Activated naive CD8-positive, alpha-beta T cell (primary cell): Measurements from ENCODE around the gene DHX38.

Source experiments
- H3K27ac Mint-ChIP-seq: one replicate; pipeline ENCODE4 v1.8.0; 2021; ENCODE audit warnings: mixed read lengths
- H3K27me3 Mint-ChIP-seq: one replicate; pipeline ENCODE4 v1.8.0; 2021; ENCODE audit warnings: mixed read lengths
- H3K36me3 Mint-ChIP-seq: one replicate; pipeline ENCODE4 v1.8.0; 2021; ENCODE audit warnings: mixed read lengths
- H3K4me1 Mint-ChIP-seq: one replicate; pipeline ENCODE4 v1.8.0; 2021; ENCODE audit warnings: low read depth, mixed read lengths
- H3K4me3 Mint-ChIP-seq: one replicate; pipeline ENCODE4 v1.8.0; 2021; ENCODE audit warnings: mild to moderate bottlenecking, mixed read lengths
- H3K9me3 Mint-ChIP-seq: one replicate; pipeline ENCODE4 v1.8.0; 2021; ENCODE audit warnings: low read depth, mixed read lengths

The DHX38 gene

GRCh38 chr16:72124761-72125634 lies 31.4 kb downstream of the DHX38 start:
- Mint-ChIP-seq H3K4me3 (no peak overlapping the region), H3K27me3 (no peaks in the 10 kb centered on the region), H3K27ac (no peak overlapping the region)

GRCh38 chr16:72125635-72126428 lies 32.2 kb downstream of the DHX38 start:
- H3K4me1 Mint-ChIP-seq = no peaks in the 10 kb centered on the region

More at GRCh38 chr16:72124761-72125634, 31.4 kb downstream of the DHX38 start:
- Mint-ChIP-seq H3K36me3 (no peaks in the 10 kb centered on the region), H3K9me3 (no peaks in the 10 kb centered on the region), H3K4me1 (no peaks in the 10 kb centered on the region)

GRCh38 chr16:72126429-72126765 lies 32.8 kb downstream of the DHX38 start:
- Mint-ChIP-seq H3K36me3 (no peaks in the 10 kb centered on the region), H3K27me3 (no peaks in the 10 kb centered on the region), H3K27ac (no peak overlapping the region), H3K4me1 (no peaks in the 10 kb centered on the region), H3K4me3 (no peak overlapping the region), H3K9me3 (no peaks in the 10 kb centered on the region)

More at GRCh38 chr16:72125635-72126428, 32.2 kb downstream of the DHX38 start:
- Mint-ChIP-seq H3K4me3 (no peak overlapping the region), H3K36me3 (no peaks in the 10 kb centered on the region), H3K27me3 (no peaks in the 10 kb centered on the region), H3K27ac (no peak overlapping the region), H3K9me3 (no peaks in the 10 kb centered on the region)

GRCh38 chr16:72128701-72129100 lies 35.1 kb downstream of the DHX38 start:
- Mint-ChIP-seq H3K36me3 (no peaks in the 10 kb centered on the region), H3K4me3 (no peak overlapping the region), H3K9me3 (no peaks in the 10 kb centered on the region), H3K27me3 (no peaks in the 10 kb centered on the region), H3K27ac (no peak overlapping the region), H3K4me1 (no peaks in the 10 kb centered on the region)

- no peak overlapping the region for H3K27ac Mint-ChIP-seq
- H3K9me3 Mint-ChIP-seq = no peaks in the 10 kb centered on the region
- H3K4me1 Mint-ChIP-seq = no peaks in the 10 kb centered on the region
- H3K4me3 Mint-ChIP-seq = no peak overlapping the region
- no peaks in the 10 kb centered on the region for H3K27me3 Mint-ChIP-seq
- H3K36me3 Mint-ChIP-seq = no peaks in the 10 kb centered on the region
These were observed 36.5 kb downstream of the DHX38 start for GRCh38 chr16:72129976-72130656.

- no peaks in the 10 kb centered on the region for H3K9me3 Mint-ChIP-seq
- H3K27ac Mint-ChIP-seq = no peak overlapping the region
- no peaks in the 10 kb centered on the region for H3K27me3 Mint-ChIP-seq
- no peaks in the 10 kb centered on the region for H3K36me3 Mint-ChIP-seq
- no peak overlapping the region for H3K4me3 Mint-ChIP-seq
- no peaks in the 10 kb centered on the region for H3K4me1 Mint-ChIP-seq
These were observed 37.4 kb downstream of the DHX38 start for GRCh38 chr16:72131036-72131435.

GRCh38 chr16:72132726-72133125 lies 39.1 kb downstream of the DHX38 start:
- no peaks in the 10 kb centered on the region for H3K9me3 Mint-ChIP-seq
- H3K27me3 Mint-ChIP-seq = no peaks in the 10 kb centered on the region
- H3K27ac Mint-ChIP-seq = no peak overlapping the region
- H3K4me3 Mint-ChIP-seq = no peak overlapping the region
- H3K36me3 Mint-ChIP-seq = no peaks in the 10 kb centered on the region
- H3K4me1 Mint-ChIP-seq = no peaks in the 10 kb centered on the region

- H3K27ac Mint-ChIP-seq = no peak overlapping the region
- H3K36me3 Mint-ChIP-seq = no peaks in the 10 kb centered on the region
- H3K4me3 Mint-ChIP-seq = no peak overlapping the region
- no peaks in the 10 kb centered on the region for H3K4me1 Mint-ChIP-seq
- H3K9me3 Mint-ChIP-seq = no peaks in the 10 kb centered on the region
- no peaks in the 10 kb centered on the region for H3K27me3 Mint-ChIP-seq
These were observed 40.9 kb downstream of the DHX38 start for GRCh38 chr16:72134507-72134906.

GRCh38 chr16:72137380-72138063 lies 43.9 kb downstream of the DHX38 start:
- no peaks in the 10 kb centered on the region for H3K36me3 Mint-ChIP-seq
- H3K4me1 Mint-ChIP-seq = no peaks in the 10 kb centered on the region
- no peak overlapping the region for H3K4me3 Mint-ChIP-seq
- peak overlapping the region; percentile 46 for H3K27ac Mint-ChIP-seq
- no peaks in the 10 kb centered on the region for H3K27me3 Mint-ChIP-seq
- H3K9me3 Mint-ChIP-seq = no peaks in the 10 kb centered on the region

- Mint-ChIP-seq H3K36me3 (no peaks in the 10 kb centered on the region), H3K27ac (no peak overlapping the region), H3K27me3 (no peaks in the 10 kb centered on the region), H3K4me1 (no peaks in the 10 kb centered on the region), H3K9me3 (no peaks in the 10 kb centered on the region), H3K4me3 (no peak overlapping the region)
These were observed 44.5 kb downstream of the DHX38 start for GRCh38 chr16:72138064-72138572.

- Mint-ChIP-seq H3K36me3 (no peaks in the 10 kb centered on the region), H3K27me3 (no peaks in the 10 kb centered on the region), H3K9me3 (no peaks in the 10 kb centered on the region), H3K4me1 (no peaks in the 10 kb centered on the region), H3K4me3 (no peak overlapping the region), H3K27ac (no peak overlapping the region)
These were observed 46.3 kb downstream of the DHX38 start for GRCh38 chr16:72139908-72140307.

GRCh38 chr16:72142476-72142875 lies 48.8 kb downstream of the DHX38 start:
- Mint-ChIP-seq H3K4me1 (no peaks in the 10 kb centered on the region), H3K36me3 (no peaks in the 10 kb centered on the region), H3K4me3 (no peak overlapping the region), H3K27me3 (no peaks in the 10 kb centered on the region), H3K27ac (no peak overlapping the region), H3K9me3 (no peaks in the 10 kb centered on the region)

GRCh38 chr16:72149676-72150464 lies 56.2 kb downstream of the DHX38 start:
- no peak overlapping the region for H3K27ac Mint-ChIP-seq
- no peak overlapping the region for H3K4me3 Mint-ChIP-seq
- H3K27me3 Mint-ChIP-seq = no peaks in the 10 kb centered on the region
- no peaks in the 10 kb centered on the region for H3K36me3 Mint-ChIP-seq
- H3K4me1 Mint-ChIP-seq = no peaks in the 10 kb centered on the region
- H3K9me3 Mint-ChIP-seq = no peaks in the 10 kb centered on the region

GRCh38 chr16:72159386-72159785 lies 65.7 kb downstream of the DHX38 start:
- no peaks in the 10 kb centered on the region for H3K4me1 Mint-ChIP-seq
- no peak overlapping the region for H3K4me3 Mint-ChIP-seq

More at GRCh38 chr16:72159386-72159785, 65.7 kb downstream of the DHX38 start:
- Mint-ChIP-seq H3K27me3 (no peaks in the 10 kb centered on the region), H3K9me3 (no peaks in the 10 kb centered on the region), H3K27ac (no peak overlapping the region), H3K36me3 (peaks cover 2% of the 10 kb centered on the region)
